Progenitor cell of endocrine pancreas (in vitro differentiated cells): ENCODE measurements around the gene HAGH. TPM values are rescaled to one million over a fixed set of nuclear protein-coding genes. Genes with fewer than 3 reads are reported as not detected.
A peak's percentile ranks its signal among the peaks of the same experiment; 100 is the strongest.

Experiments
- DNase-seq: peaks from one replicate; pipeline ENCODE4 v3.0.0; 2021; ENCODE audit warnings: low spot score; ENCODE audit not compliant: unreplicated experiment
- H3K27ac Mint-ChIP-seq: 2 replicates; pipeline ENCODE4 v1.8.0; 2021; ENCODE audit warnings: mild to moderate bottlenecking, moderate library complexity, mixed read lengths
- H3K27me3 Mint-ChIP-seq: 2 replicates; pipeline ENCODE4 v1.8.0; 2021; ENCODE audit warnings: mixed read lengths
- H3K36me3 Mint-ChIP-seq: 2 replicates; pipeline ENCODE4 v1.8.0; 2022; ENCODE audit warnings: mixed read lengths; ENCODE audit not compliant: insufficient read depth
- H3K4me1 Mint-ChIP-seq: 2 replicates; pipeline ENCODE4 v1.8.0; 2021; ENCODE audit warnings: low read depth, mixed read lengths
- H3K4me3 Mint-ChIP-seq: 2 replicates; pipeline ENCODE4 v1.8.0; 2021; ENCODE audit warnings: low read depth, mild to moderate bottlenecking, moderate library complexity, mixed read lengths
- H3K9me3 Mint-ChIP-seq: 2 replicates; pipeline ENCODE4 v1.8.0; 2021; ENCODE audit warnings: low read depth, mixed read lengths
- total RNA-seq: library from RNA; stranded (reverse); gene quantifications from 2 replicates; pipeline ENCODE4 v1.2.1, GENCODE V29; 2021
- TF ChIP-seq, protein P1 (sequence below): fragments of 200-600 bp; sonication (generic); IDR thresholded peaks from one replicate; pipeline ENCODE4 v1.5.0; 2021; ENCODE audit warnings: antibody characterized with exemption, mild to moderate bottlenecking; ENCODE audit not compliant: unreplicated experiment

HAGH gene
- total RNA-seq, 1 donor from 2014 or later, result 43.6 TPM

DNA sequence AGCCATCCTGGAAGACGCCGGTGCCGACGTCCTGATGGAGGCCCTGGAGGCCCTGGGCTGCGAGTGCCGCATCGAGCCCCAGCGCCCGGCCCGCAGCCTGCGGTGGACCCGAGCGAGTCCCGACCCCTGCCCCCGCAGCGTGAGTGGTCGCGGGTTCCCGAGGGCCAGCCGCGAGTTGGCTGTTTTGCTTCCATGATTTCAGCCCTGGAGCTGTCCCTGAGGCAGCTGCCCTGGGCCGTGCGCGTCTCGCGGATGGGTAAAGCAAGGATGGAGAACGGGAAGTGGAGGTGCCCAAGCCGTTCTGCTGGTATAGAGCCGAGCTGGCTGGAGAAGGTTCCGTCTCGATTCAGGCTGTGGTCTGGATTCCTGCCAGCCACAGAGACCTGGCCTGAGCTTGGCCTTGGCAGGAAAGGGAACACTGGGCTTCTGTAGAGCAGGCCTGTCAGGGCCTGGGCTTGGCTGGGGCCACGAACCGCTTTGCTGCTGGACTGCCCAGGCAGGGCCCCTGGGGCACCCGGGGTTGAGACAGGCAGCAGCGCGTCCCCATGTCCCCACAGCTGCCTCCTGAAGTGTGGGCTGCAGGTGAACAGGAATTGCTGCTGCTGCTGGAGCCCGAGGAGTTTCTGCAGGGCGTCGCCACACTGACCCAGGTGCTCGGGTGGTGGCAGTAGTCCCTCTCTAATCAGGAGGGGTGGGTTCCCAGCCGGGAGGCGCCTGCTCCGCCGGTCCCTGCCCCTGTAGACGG is 52.8 kb downstream of the HAGH start:
- H3K4me1 Mint-ChIP-seq, result peaks cover 9% of the 10 kb centered on the region
- H3K27ac Mint-ChIP-seq, result peak overlapping the region; percentile 64
- H3K9me3 Mint-ChIP-seq, result no peaks in the 10 kb centered on the region
- TF ChIP-seq, protein P1, sequence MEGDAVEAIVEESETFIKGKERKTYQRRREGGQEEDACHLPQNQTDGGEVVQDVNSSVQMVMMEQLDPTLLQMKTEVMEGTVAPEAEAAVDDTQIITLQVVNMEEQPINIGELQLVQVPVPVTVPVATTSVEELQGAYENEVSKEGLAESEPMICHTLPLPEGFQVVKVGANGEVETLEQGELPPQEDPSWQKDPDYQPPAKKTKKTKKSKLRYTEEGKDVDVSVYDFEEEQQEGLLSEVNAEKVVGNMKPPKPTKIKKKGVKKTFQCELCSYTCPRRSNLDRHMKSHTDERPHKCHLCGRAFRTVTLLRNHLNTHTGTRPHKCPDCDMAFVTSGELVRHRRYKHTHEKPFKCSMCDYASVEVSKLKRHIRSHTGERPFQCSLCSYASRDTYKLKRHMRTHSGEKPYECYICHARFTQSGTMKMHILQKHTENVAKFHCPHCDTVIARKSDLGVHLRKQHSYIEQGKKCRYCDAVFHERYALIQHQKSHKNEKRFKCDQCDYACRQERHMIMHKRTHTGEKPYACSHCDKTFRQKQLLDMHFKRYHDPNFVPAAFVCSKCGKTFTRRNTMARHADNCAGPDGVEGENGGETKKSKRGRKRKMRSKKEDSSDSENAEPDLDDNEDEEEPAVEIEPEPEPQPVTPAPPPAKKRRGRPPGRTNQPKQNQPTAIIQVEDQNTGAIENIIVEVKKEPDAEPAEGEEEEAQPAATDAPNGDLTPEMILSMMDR, result peak; percentile 18
- peaks cover 3% of the 10 kb centered on the region for H3K36me3 Mint-ChIP-seq
- no peaks in the 10 kb centered on the region for H3K27me3 Mint-ChIP-seq
- H3K4me3 Mint-ChIP-seq, result peak overlapping the region; percentile 94
- no peak for DNase-seq

DNA sequence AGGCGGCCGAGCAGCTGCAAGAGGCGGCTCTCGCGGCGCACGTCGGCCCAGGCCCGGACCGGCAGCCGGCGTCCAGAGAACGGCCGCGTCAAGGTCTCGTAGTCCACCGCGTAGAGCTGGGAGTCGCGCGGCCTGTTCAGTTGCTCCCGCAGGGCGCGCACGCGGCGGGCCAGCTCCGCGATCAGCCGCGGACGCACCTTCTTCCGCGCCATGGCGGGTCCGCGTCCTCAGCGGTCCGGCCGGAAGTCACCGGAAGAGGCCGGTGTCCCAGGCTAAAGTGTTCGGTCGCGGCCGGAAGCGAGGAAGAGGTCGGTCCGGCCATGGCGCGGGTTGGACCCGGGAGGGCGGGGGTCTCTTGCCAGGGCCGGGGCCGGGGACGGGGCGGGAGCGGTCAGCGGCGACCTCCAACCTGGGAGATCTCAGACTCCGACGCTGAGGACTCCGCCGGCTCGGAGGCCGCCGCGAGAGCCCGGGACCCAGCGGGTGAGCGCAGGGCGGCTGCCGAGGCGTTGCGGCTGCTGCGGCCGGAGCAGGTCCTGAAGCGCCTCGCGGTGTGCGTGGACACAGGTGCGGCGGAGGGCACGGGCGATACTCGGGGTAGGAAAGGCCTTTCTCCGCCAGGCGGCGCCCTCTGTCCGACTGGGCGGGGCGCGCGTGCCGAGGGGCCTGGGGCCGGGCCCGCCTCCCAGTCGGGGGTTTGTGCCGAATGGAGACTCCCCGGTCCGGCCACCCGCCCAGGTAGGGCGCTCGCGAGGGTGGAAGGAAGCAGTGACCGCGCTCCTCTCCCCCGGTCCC is 53.5 kb downstream of the HAGH start, which contains the start of gene MRPS34:
TSS of gene MRPS34 (minus strand) at position 227 of the 795 bp plus-strand sequence. CDS start at position 212, 15 bp downstream.
- no peaks in the 10 kb centered on the region for H3K9me3 Mint-ChIP-seq
- peak within 1 kb of the TSS; percentile 94 for H3K4me3 Mint-ChIP-seq
- peaks cover 9% of the 10 kb centered on the region for H3K4me1 Mint-ChIP-seq
- no peaks in the 10 kb centered on the region for H3K27me3 Mint-ChIP-seq
- peaks cover 4% of the 10 kb centered on the region for H3K36me3 Mint-ChIP-seq
- H3K27ac Mint-ChIP-seq, result peak within 1 kb of the TSS; percentile 98
- peak; percentile 90 for DNase-seq
- TF ChIP-seq, protein P1, result peak; percentile 95

DNA sequence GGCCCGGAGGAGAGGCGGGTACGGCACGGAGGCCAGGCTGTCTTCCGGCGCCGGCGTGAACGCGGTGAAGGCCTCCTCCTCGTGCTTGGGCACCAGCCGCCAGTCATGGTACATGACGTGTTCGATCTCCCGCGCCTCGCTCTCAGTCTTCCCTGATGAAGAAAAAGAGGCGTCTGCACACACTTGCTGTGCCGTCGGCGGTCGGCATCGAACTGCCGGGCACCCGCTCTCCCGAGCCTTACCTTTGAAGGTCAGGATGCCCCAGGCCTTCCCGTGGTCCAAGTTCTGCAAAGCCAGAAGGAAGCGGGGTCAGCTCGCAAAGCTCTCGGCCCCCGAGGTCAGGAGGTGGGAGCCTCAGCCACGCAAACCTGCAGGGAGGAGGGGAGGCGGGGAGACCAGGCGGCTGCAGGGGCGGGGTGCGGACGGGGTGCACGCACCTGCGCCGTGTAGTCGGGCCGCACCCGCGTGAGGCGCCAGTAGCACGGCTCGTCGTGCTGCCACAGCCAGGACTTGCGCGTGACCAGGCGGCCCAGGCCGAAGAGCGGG is 54.2 kb downstream of the HAGH start, which contains the start of gene EME2:
TSS of gene EME2 (plus strand) at position 449 of the 546 bp plus-strand sequence. CDS start 418 bp downstream, outside the sequence.
- peak within 1 kb of the TSS; percentile 94 for H3K4me3 Mint-ChIP-seq
- H3K27ac Mint-ChIP-seq, result peak within 1 kb of the TSS; percentile 98
- no peak for DNase-seq
- TF ChIP-seq, protein P1, result no peak
- peaks cover 6% of the 10 kb centered on the region for H3K36me3 Mint-ChIP-seq
- H3K27me3 Mint-ChIP-seq, result no peaks in the 10 kb centered on the region
- H3K4me1 Mint-ChIP-seq, result peaks cover 9% of the 10 kb centered on the region
- no peaks in the 10 kb centered on the region for H3K9me3 Mint-ChIP-seq

DNA sequence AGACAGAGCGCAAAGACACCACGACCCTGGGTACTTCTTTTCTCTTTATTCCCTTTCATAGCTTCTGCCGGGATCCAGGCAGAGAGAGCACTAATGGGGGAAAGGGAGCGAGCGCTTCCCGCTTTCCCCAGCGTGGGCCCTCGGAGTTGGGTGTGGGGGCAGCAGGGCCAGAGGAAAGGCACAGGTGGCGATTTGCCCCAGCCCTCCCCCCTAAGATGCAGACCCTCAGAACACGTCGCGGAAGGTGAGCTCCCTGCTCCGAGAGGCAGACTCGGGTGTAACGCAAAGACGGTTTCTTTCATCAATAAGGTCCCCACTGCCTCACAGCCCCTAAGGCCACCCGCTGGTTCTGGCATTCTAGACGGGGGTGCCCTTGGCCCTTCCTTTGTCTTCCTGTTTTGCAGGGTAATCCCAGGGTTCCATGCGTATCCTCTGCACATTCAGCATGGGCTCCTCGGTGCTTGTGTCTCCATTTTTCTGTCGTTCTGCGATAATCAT is 54.7 kb downstream of the HAGH start:
- no peaks in the 10 kb centered on the region for H3K9me3 Mint-ChIP-seq
- peak overlapping the region; percentile 98 for H3K27ac Mint-ChIP-seq
- peak overlapping the region; percentile 94 for H3K4me3 Mint-ChIP-seq
- peaks cover 6% of the 10 kb centered on the region for H3K36me3 Mint-ChIP-seq
- TF ChIP-seq, protein P1, result no peak
- DNase-seq, result no peak
- no peaks in the 10 kb centered on the region for H3K27me3 Mint-ChIP-seq
- peaks cover 9% of the 10 kb centered on the region for H3K4me1 Mint-ChIP-seq
